ENCODE results near the gene MINPP1.
"Not testable (repeated sequence)": the region's sequence is repeated elsewhere in the genome, so short reads cannot be mapped to it uniquely, and the experiment has no call there.

MINPP1 gene

GRCh38 chr10:87504640-87505365, at the start of gene MINPP1:
Gene MINPP1, plus strand, starts transcription at chr10:87504893. Its CDS starts 23 bp downstream, at chr10:87504916.
- peak; percentile 87 to 89 for DNase-seq (ENCODE audit: low read depth in 2 of 2)

GRCh38 chr10:87456586-87457220, 48.0 kb upstream of the MINPP1 start:
- not testable (repeated sequence) for DNase-seq (ENCODE audit: low read depth in 2 of 2)

- not testable (repeated sequence) for DNase-seq (ENCODE audit: low read depth in 2 of 2)
Measured at GRCh38 chr10:87461751-87462150, 42.9 kb upstream of the MINPP1 start.

GRCh38 chr10:87466849-87467248, 37.8 kb upstream of the MINPP1 start:
- DNase-seq (ENCODE audit: low read depth in 2 of 2): not testable (repeated sequence)

- DNase-seq (ENCODE audit: low read depth in 2 of 2): not testable (repeated sequence)
Measured at GRCh38 chr10:87488733-87489132, 16.0 kb upstream of the MINPP1 start.

GRCh38 chr10:87490285-87490684, 14.4 kb upstream of the MINPP1 start:
- not testable (repeated sequence) for DNase-seq (ENCODE audit: low read depth in 2 of 2)

GRCh38 chr10:87492450-87492849, 12.2 kb upstream of the MINPP1 start:
- not testable (repeated sequence) for DNase-seq (ENCODE audit: low read depth in 2 of 2)

GRCh38 chr10:87495446-87495845, 9.2 kb upstream of the MINPP1 start:
- DNase-seq (ENCODE audit: low read depth in 2 of 2): not testable (repeated sequence)

- DNase-seq (ENCODE audit: low read depth in 2 of 2): not testable (repeated sequence)
Measured at GRCh38 chr10:87497386-87497785, 7.3 kb upstream of the MINPP1 start.

- not testable (repeated sequence) for DNase-seq (ENCODE audit: low read depth in 2 of 2)
Measured at GRCh38 chr10:87498106-87498789, 6.4 kb upstream of the MINPP1 start.

GRCh38 chr10:87500646-87501048, 4.0 kb upstream of the MINPP1 start:
- no peak for DNase-seq (ENCODE audit: low read depth in 2 of 2)

GRCh38 chr10:87503401-87503800, 1.3 kb upstream of the MINPP1 start:
- DNase-seq (ENCODE audit: low read depth in 2 of 2): no peak

GRCh38 chr10:87503886-87504285, 807 bp upstream of the MINPP1 start:
- DNase-seq (ENCODE audit: low read depth in 2 of 2): no peak

- no peak for DNase-seq (ENCODE audit: low read depth in 2 of 2)
Measured at GRCh38 chr10:87504307-87504639, 420 bp upstream of the MINPP1 start.

- peak; percentile 21 to 29 for DNase-seq (ENCODE audit: low read depth in 2 of 2)
Measured at GRCh38 chr10:87505366-87506111, 846 bp downstream of the MINPP1 start.

GRCh38 chr10:87506956-87507355, 2.3 kb downstream of the MINPP1 start:
- no peak for DNase-seq (ENCODE audit: low read depth in 2 of 2)

GRCh38 chr10:87507879-87508483, 3.3 kb downstream of the MINPP1 start:
- no peak for DNase-seq (ENCODE audit: low read depth in 2 of 2)

GRCh38 chr10:87508837-87509236, 4.1 kb downstream of the MINPP1 start:
- no peak for DNase-seq (ENCODE audit: low read depth in 2 of 2)

GRCh38 chr10:87510025-87510424, 5.3 kb downstream of the MINPP1 start:
- no peak for DNase-seq (ENCODE audit: low read depth in 2 of 2)

GRCh38 chr10:87511526-87511925, 6.8 kb downstream of the MINPP1 start:
- DNase-seq (ENCODE audit: low read depth in 2 of 2): no peak

- DNase-seq (ENCODE audit: low read depth in 2 of 2): no peak
Measured at GRCh38 chr10:87518937-87519336, 14.2 kb downstream of the MINPP1 start.

- no peak for DNase-seq (ENCODE audit: low read depth in 2 of 2)
Measured at GRCh38 chr10:87519582-87519981, 14.9 kb downstream of the MINPP1 start.
